Common myeloid progenitor, CD34-positive (primary cell): ENCODE data around the gene ZNF26.

Source experiments
- CTCF ChIA-PET: fragments of 350-600 bp; sonication (Branson Sonifier 250); formaldehyde crosslinking; loops from one replicate; lab custom pipeline; 2021; ENCODE audit warnings: antibody characterized with exemption; lab: Charles Lee
- POLR2A ChIA-PET: fragments of 350-600 bp; sonication (Branson Sonifier 250); formaldehyde crosslinking; loops from one replicate; lab custom pipeline; 2021; ENCODE audit warnings: antibody characterized with exemption; lab: Charles Lee
- DNase-seq, 3 donors: peaks; one replicate each; pipeline versions ENCODE4 v3.0.0 to v3.0.0-alpha.2; 2013
- H3K27ac ChIP-seq, 2 experiments: 1 replicate in 1 of 2; 2 replicates in 1 of 2; pipeline ENCODE4 v1.7.0; 2013; ENCODE audit warnings: inconsistent platforms in 2 of 2, low read length in 2 of 2, mild to moderate bottlenecking in 2 of 2, low read depth in 1 of 2, moderate library complexity in 1 of 2; ENCODE audit not compliant: severe bottlenecking in 2 of 2, insufficient read depth in 1 of 2, poor library complexity in 1 of 2
- H3K27me3 ChIP-seq, 5 experiments: replicated peaks in 2 of 5; 1 replicate in 3 of 5; 2 replicates in 2 of 5; pipeline versions ENCODE4 v1.6.1 to v1.7.0; 2013; ENCODE audit warnings: low read length in 4 of 5, mild to moderate bottlenecking in 2 of 5, moderate library complexity in 2 of 5, inconsistent platforms in 1 of 5; ENCODE audit not compliant: insufficient read depth in 5 of 5, control insufficient read depth in 4 of 5
- H3K36me3 ChIP-seq, 4 experiments: 1 replicate in 2 of 4; 2 replicates in 2 of 4; pipeline versions ENCODE4 v1.6.1 to v1.7.0; 2013; ENCODE audit warnings: low read length in 3 of 4, control low read depth in 1 of 4, mild to moderate bottlenecking in 1 of 4; ENCODE audit not compliant: control insufficient read depth in 4 of 4, insufficient read depth in 4 of 4
- H3K4me1 ChIP-seq, 4 experiments: 1 replicate in 3 of 4; 2 replicates in 1 of 4; pipeline versions ENCODE4 v1.6.1 to v1.7.1; 2013; ENCODE audit warnings: low read length in 3 of 4, mild to moderate bottlenecking in 3 of 4, control low read depth in 1 of 4, inconsistent platforms in 1 of 4, moderate library complexity in 1 of 4; ENCODE audit not compliant: control insufficient read depth in 4 of 4, insufficient read depth in 4 of 4; ENCODE audit errors: control extremely low read depth in 1 of 4
- H3K4me3 ChIP-seq, 7 experiments: 1 replicate in 4 of 7; 2 replicates in 3 of 7; pipeline versions ENCODE4 v1.5.1 to v1.7.0; 2013; ENCODE audit warnings: mild to moderate bottlenecking in 7 of 7, low read length in 6 of 7, moderate library complexity in 6 of 7, inconsistent platforms in 2 of 7, low read depth in 2 of 7, control low read depth in 1 of 7; ENCODE audit not compliant: insufficient read depth in 4 of 7, control insufficient read depth in 1 of 7; ENCODE audit errors: extremely low read depth in 1 of 7
- H3K9me3 ChIP-seq, 5 experiments: 1 replicate in 4 of 5; 2 replicates in 1 of 5; pipeline versions ENCODE4 v1.6.1 to v1.7.1; 2013; ENCODE audit warnings: low read length in 4 of 5, mild to moderate bottlenecking in 2 of 5, inconsistent platforms in 1 of 5, low read depth in 1 of 5, moderate library complexity in 1 of 5; ENCODE audit not compliant: control insufficient read depth in 4 of 5, insufficient read depth in 2 of 5; ENCODE audit errors: control extremely low read depth in 1 of 5
- WGBS: methylation state at CpG from one replicate; pipeline ENCODE4 v1.1.5; 2013; ENCODE audit not compliant: insufficient coverage; 5-methylcytosine and 5-hydroxymethylcytosine counted together

ZNF26 gene

GRCh38 chr12:132942611-132943010 lies 43.6 kb upstream of the ZNF26 start:
- peaks cover 4 to 71% (median 68%) of the 10 kb centered on the region in 5 experiments for H3K9me3 ChIP-seq
- POLR2A ChIA-PET = no interaction called here
- WGBS = over 99% methylated on average over 13 of the region's 13 CpGs
- H3K4me1 ChIP-seq = no peaks in the 10 kb centered on the region
- H3K36me3 ChIP-seq = peaks cover 17 to 67% (median 52%) of the 10 kb centered on the region in 4 experiments
- CTCF ChIA-PET = no interaction called here
- DNase-seq = no peak
- no peaks in the 10 kb centered on the region for H3K27me3 ChIP-seq
- no peak overlapping the region for H3K4me3 ChIP-seq
- H3K27ac ChIP-seq = no peak overlapping the region

GRCh38 chr12:132945806-132946205 lies 40.4 kb upstream of the ZNF26 start:
- 98% methylated on average over 8 of the region's 9 CpGs for WGBS
- Histone ChIP-seq H3K9me3 (peaks cover 10 to 94% (median 88%) of the 10 kb centered on the region in 5 experiments), H3K27ac (no peak overlapping the region), H3K4me1 (no peaks in the 10 kb centered on the region), H3K36me3 (peaks cover 17 to 90% (median 66%) of the 10 kb centered on the region in 4 experiments), H3K4me3 (no peak overlapping the region), H3K27me3 (no peaks in the 10 kb centered on the region)
- CTCF ChIA-PET = no interaction called here
- POLR2A ChIA-PET = no interaction called here
- DNase-seq = no peak

GRCh38 chr12:132946246-132946820 lies 39.8 kb upstream of the ZNF26 start:
- H3K9me3 ChIP-seq = peaks cover 11 to 94% (median 88%) of the 10 kb centered on the region in 5 experiments
- CTCF ChIA-PET = no interaction called here
- 90% methylated on average over 8 of the region's 8 CpGs for WGBS

GRCh38 chr12:132948146-132949066 lies 37.8 kb upstream of the ZNF26 start:
- ChIA-PET POLR2A (no interaction called here), CTCF (no interaction called here)
- no peak overlapping the region for H3K27ac ChIP-seq
- peaks cover 6 to 72% (median 44%) of the 10 kb centered on the region in 4 experiments for H3K36me3 ChIP-seq
- DNase-seq = no peak
- H3K9me3 ChIP-seq = peaks cover 15 to 94% (median 82%) of the 10 kb centered on the region in 5 experiments
- H3K4me3 ChIP-seq = no peak overlapping the region
- 99% methylated on average over 29 of the region's 29 CpGs for WGBS
- H3K4me1 ChIP-seq = no peaks in the 10 kb centered on the region
- no peaks in the 10 kb centered on the region for H3K27me3 ChIP-seq

More at GRCh38 chr12:132946246-132946820, 39.8 kb upstream of the ZNF26 start:
- Histone ChIP-seq H3K4me1 (no peaks in the 10 kb centered on the region), H3K36me3 (peaks cover 15 to 85% (median 63%) of the 10 kb centered on the region in 4 experiments), H3K27me3 (no peaks in the 10 kb centered on the region), H3K27ac (no peak overlapping the region), H3K4me3 (no peak overlapping the region)
- no peak for DNase-seq
- POLR2A ChIA-PET = no interaction called here

- ChIA-PET POLR2A (no interaction called here), CTCF (no interaction called here)
- DNase-seq = no peak
- H3K9me3 ChIP-seq = peaks cover 14 to 83% (median 67%) of the 10 kb centered on the region in 5 experiments
- no peak overlapping the region for H3K4me3 ChIP-seq
- peaks cover 0 to 6% (median 3%) of the 10 kb centered on the region in 4 experiments for H3K4me1 ChIP-seq
- H3K36me3 ChIP-seq = peaks cover under 1 to 56% (median 30%) of the 10 kb centered on the region in 4 experiments
- 96% methylated on average over 25 of the region's 30 CpGs for WGBS
- H3K27me3 ChIP-seq = no peaks in the 10 kb centered on the region
- H3K27ac ChIP-seq = no peak overlapping the region
These were observed 36.0 kb upstream of the ZNF26 start for GRCh38 chr12:132949936-132950837.

- H3K9me3 ChIP-seq = peaks cover 13 to 77% (median 60%) of the 10 kb centered on the region in 5 experiments
These were observed 35.2 kb upstream of the ZNF26 start for GRCh38 chr12:132950844-132951535.

More at GRCh38 chr12:132950844-132951535, 35.2 kb upstream of the ZNF26 start:
- H3K4me3 ChIP-seq = no peak overlapping the region
- ChIA-PET POLR2A (no interaction called here), CTCF (no interaction called here)
- H3K27ac ChIP-seq = no peak overlapping the region
- no peaks in the 10 kb centered on the region for H3K27me3 ChIP-seq
- H3K4me1 ChIP-seq = peaks cover 0 to 11% (median 7%) of the 10 kb centered on the region in 4 experiments
- H3K36me3 ChIP-seq = peaks cover 0 to 49% (median 23%) of the 10 kb centered on the region in 4 experiments
- DNase-seq = no peak
- WGBS = 93% methylated on average over 27 of the region's 27 CpGs
